Mesenteric fat pad (tissue), 1 donor: ENCODE data around the gene ATRIP. TPM values are rescaled to one million over a fixed set of nuclear protein-coding genes. Genes with fewer than 3 reads are reported as not detected.

ENCODE experiments used
- DNase-seq: peaks from one replicate; pipeline ENCODE4 v3.0.0-alpha.2; 2020; ENCODE audit warnings: low spot score
- total RNA-seq: library from RNA; stranded (reverse); fragmentation: NEBNext Ultra II Directional; extraction: Animal tissue kit (Norgen Biotek cat#: 25700); gene quantifications from one replicate; pipeline ENCODE4 v1.2.1, GENCODE V29; 2021
- donor health status: DM: yes; HTN: yes; CAD: no.

The ATRIP gene
- total RNA-seq, 1 donor from 2014 or later = 7.2 TPM

- DNase-seq = peak; percentile 86
Observed at GRCh38 chr3:48409291-48410201, 37.0 kb upstream of the ATRIP start.

DNA sequence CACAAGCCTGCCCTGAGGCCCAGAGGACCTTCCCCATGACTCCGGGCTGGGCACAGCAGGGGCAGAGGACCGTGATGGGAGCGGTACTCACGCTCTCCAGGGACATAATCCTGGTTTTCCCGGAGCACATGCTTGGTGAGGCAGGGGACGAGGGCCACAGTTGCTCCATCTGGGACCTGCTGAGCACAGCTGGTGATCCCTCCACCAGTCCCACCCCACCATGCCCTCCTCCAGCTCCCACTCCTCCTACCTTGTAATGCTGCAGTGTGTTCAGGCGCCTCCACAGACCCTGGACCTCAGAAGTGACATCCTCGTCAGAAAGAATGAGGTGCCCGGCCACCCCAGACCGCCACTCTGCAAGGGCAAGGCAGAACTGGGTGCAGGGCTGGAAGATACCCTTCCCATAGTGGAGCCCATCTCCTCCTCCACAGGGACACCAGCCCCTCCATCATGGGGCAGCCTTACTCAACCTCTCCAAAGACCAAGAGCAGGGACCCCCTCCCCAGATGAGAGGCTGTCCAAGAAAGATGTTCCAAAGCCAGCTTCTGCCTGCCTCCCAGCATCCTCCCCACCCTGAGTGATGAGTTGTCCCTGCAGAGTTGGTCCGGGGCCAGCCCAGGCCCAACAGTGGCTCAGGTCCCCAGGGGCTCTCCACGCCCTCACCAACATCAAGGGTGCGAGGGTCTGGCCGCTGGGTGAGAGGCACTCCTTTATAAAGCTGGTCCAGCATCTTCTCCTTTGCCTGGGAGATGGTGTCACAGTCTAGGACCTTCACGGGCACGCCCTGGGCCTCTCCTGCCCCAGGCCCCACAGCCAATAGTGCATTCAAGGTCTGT lies 36.1 kb upstream of the ATRIP start:
- DNase-seq = peak; percentile 83

DNA sequence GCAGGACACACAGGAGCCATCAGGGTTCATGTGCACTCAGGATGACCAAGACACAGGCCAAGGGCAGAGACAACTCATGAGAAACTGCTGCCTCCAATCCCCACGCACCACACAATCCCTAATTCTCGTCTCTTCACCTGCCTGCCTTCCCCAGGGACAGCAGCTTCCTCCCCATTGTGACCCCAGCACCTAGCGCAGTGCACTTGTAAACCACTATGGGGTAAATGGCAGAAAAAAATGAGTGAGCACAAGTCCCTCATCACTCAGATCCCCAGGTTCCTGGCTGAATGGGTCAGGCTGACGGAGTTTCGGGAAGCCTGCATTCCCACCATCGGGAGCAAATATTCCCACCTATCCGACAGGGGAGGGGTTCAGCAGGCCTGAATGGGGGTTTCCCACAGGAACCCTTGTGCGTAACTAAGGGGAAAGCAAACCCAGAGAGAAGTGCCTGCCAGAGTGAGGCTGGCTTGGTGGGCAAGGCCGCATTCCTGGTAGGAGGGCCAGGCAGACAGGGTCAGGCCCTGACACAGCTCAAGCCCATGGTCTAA lies 35.4 kb upstream of the ATRIP start:
- no peak for DNase-seq

DNA sequence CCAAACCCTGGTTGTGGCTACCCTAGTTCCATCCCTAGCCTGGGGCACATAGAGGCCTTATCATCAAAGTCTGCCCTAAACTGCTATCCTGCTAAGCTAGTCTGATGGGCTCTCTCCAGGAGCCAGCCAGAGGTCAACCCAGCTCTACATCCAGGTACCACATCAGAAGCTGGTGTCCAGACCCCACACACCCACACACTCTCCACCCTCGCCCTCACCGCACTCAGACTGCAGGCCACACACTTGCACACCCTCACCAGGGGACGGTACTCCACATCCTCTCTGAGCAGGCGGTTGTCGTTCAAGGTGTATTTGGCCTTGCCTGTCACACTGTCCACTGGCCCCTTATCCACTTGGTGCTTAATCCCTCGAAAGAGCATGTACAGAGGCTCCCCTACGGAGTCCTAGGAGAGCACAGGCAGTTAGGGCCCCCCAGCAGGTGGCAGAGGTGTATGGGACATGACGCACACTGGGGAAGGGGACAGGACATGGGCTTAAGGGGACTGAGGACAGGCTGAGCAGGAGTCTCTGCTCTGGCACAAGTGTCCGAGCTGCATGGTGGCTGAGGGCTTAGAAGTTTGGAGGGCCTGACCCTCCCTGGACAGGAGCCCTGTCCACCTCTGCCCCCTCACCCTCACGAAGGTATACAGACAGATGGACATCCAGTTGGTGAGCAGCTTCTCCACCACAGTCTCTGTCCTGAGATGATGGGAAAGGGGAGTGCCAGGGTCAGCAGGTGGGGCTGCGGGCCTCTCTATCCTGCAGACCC lies 34.7 kb upstream of the ATRIP start:
- DNase-seq = no peak

DNA sequence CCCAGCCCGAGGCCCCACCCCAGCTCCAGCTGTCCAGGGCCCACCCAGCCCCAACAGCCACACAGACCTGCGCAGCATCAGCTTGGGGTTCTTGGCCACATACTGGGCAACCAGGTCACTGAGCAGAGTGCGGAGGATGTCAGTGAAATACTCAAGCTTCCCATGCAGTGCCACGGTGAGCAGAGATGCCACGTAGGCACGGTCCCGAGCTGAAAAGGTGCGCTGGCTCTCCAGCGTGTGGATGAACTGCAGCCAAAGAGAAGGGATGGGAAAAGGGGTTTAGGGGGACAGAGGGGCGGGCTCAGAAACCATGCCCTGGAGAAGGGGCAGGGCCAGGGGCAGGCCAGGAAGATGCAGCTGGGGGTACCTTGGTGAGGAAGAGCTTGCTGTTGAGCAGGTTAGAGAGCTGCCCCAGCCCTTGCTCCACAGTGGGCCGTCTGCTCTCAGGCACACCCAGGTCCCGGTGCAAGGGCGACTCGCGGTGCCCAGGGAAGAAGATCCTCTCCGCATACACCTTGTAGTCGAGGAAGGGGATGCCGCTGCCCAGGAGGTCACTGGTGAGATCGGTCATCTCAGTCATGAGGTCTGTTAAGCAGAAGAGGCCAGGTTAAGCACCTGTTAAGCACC lies 34.0 kb upstream of the ATRIP start:
- DNase-seq = no peak

DNA sequence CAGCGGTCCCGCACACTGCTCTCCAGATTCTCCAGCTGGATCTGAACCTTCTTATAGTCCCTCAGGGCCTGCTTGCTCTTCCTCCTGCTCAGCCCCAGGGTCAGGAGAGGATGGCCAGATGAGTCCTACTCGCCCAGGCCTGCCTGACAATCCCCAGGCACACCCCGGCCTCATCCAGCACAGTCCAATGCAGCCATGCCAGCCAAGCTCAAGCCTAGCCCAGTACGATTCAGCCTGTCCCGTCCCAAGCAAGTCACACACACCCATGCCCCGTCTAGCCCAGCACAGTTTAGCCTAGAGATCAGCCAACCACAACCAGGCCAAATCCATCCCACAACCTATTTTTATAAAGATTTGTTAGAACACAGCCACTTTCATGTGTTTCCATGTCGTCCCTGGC lies 33.5 kb upstream of the ATRIP start:
- no peak for DNase-seq

- no peak for DNase-seq
Observed at GRCh38 chr3:48413611-48414010, 32.9 kb upstream of the ATRIP start.

- DNase-seq = no peak
Observed at GRCh38 chr3:48414376-48415250, 31.9 kb upstream of the ATRIP start.

DNA sequence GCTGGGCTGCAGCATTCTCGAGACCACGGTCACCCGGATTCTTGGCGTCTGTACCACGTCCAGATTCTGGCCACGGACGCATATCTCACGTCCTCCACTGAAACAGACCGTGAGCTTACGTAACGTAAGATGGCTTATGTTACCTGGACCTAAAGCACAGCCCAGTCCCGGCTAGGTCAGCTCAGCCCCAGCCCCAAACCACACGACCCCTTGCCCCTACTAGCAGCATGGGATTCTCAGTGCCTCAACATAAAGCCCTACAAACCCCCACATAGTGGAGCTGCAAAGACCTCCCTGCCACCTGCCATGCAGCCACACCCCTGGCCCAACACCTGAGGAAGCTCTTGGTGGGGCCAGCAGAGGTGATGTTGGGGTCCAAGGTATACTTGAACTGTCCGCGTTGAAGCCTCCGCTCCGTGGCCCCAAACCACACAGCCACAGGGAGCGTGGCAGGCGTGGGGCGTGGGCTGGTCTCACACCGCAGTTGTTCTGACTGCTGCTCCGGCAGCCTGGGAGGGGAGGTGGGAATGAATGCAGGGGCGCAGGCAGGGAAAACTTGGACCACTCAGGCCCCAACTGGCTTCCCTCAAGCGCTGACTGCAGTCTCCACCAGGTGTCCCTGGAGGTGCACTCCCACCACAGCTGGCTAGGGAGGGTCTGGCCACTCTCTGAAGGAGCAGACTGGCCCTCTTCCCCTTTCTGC lies 31.1 kb upstream of the ATRIP start:
- no peak for DNase-seq

DNA sequence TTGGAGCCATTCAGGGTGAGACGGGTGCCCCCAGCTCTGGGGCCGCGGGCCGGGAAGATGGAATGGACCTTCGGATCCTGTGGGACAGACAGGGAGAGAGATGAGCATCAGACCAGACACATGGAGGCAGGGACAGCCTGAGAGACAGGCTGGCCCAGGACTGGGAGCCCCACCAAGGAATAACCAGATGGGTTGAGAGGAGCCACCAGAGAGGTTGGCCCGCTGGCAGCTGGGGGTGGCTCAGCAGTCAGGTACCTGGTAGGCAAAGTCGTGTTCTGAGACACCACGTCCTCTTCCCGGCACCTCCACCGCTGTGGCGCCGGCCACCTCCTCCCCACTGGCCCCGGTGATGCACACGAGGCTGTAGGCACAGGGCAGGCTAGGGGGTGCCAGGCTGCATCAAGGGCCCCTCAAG lies 30.4 kb upstream of the ATRIP start:
- no peak for DNase-seq

DNA sequence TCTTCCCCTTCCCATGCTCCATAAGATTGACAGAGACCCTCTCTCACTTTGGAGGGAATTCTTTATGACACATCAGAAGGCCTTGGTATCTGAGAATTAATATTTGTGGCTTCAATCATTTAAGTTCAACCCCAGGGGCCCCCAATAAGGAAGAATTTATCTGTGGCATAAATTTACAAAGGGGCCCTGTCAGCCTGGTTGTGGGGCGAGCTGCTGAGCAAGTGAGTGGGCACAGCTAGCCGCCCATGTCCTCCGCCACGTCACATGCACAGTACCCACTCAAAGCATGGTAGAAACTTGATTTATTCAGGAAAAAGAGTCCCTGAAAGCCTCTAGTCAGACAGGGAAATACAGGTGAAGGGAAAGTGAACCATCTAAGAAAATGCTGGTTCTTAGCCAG lies 30.0 kb upstream of the ATRIP start:
- DNase-seq = no peak

- no peak for DNase-seq
Observed at GRCh38 chr3:48417529-48418108, 28.9 kb upstream of the ATRIP start.

GRCh38 chr3:48418140-48418539 lies 28.4 kb upstream of the ATRIP start:
- DNase-seq = no peak

DNA sequence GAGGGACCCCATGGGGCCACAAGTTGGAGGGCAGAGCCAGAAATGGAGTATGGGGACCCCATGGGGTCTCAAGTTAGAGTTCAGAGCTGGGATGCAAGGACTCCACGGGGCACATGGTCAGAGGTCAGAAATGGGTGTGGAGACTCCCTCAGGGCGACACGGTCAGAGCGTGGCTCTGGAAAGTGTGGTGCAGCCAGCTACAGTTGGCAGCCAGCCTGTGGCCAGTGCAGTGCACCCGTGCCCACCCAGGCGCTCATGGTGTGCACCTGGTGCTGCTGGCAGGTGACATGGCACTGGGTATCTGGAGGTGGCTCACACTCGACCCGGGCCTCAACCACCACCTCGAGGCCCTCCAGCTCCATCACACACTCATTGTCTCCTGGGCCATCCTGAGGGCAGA lies 27.9 kb upstream of the ATRIP start:
- DNase-seq = no peak

DNA sequence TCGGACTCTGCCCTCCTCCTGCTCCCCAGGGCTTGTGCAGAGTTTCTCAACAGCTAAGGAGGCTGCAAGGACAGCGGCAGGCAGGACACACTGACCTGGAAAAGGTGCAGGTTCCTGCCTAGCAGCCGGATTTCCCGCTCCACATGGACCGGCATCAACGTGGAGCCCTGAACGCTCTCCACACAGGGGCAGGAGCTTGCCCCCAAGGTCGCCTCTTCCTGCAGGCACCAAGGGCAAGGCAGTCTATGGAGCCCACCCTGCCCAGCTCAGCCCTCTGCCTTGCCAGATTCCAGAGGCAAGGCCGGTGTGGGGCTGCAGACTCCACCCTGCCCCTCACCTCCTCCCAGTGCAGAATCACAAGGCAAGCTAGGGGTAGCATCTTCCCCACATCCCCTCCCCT lies 27.4 kb upstream of the ATRIP start:
- DNase-seq = no peak

- no peak for DNase-seq
Observed at GRCh38 chr3:48419597-48419996, 26.9 kb upstream of the ATRIP start.

- no peak for DNase-seq
Observed at GRCh38 chr3:48420561-48420960, 26.0 kb upstream of the ATRIP start.

GRCh38 chr3:48422272-48422671 lies 24.3 kb upstream of the ATRIP start:
- no peak for DNase-seq

DNA sequence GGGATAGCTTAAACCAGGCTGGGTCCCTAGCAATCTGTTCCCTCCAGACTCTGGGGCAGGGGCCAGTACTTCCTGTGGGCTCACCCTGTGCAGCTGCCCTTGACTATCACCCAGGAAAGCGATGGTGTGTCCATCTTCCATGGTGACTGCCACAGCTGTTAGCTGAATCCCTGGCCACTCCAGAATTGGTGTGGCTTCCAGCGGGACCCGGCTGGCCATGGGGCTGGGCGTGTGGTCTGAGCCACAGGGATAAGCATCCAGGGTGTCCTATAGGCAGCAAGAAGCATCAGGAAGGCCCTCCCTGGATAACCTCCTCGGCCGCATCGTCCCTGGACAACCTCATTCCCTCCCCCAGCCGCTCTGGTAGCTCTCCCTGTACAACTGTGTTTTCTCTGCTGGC lies 23.9 kb upstream of the ATRIP start:
- no peak for DNase-seq
